ENCODE results near the gene LENG8. TPM values are rescaled to one million over a fixed set of nuclear protein-coding genes. Genes with fewer than 3 reads are reported as not detected.
"Not testable (repeated sequence)": the region's sequence is repeated elsewhere in the genome, so short reads cannot be mapped to it uniquely, and the experiment has no call there.

Gene LENG8
- total and polyA plus RNA-seq, 4 donors = 6.9 to 46.7 (median 18.7) TPM

GRCh38 chr19:54502518-54503048 lies 53.6 kb downstream of the LENG8 start, which contains the start of gene LAIR2:
Gene LAIR2, plus strand, starts transcription at chr19:54502831. Its CDS starts 88 bp downstream, at chr19:54502919.
- WGBS = 70% methylated on average over 14 of the region's 14 CpGs
- TF ChIP-seq NR2F2 (IDR thresholded peaks at IDR 0.05) = no peak
- TF ChIP-seq JUND (IDR thresholded peaks at IDR 0.05) = no peak
- TF ChIP-seq, protein P1, sequence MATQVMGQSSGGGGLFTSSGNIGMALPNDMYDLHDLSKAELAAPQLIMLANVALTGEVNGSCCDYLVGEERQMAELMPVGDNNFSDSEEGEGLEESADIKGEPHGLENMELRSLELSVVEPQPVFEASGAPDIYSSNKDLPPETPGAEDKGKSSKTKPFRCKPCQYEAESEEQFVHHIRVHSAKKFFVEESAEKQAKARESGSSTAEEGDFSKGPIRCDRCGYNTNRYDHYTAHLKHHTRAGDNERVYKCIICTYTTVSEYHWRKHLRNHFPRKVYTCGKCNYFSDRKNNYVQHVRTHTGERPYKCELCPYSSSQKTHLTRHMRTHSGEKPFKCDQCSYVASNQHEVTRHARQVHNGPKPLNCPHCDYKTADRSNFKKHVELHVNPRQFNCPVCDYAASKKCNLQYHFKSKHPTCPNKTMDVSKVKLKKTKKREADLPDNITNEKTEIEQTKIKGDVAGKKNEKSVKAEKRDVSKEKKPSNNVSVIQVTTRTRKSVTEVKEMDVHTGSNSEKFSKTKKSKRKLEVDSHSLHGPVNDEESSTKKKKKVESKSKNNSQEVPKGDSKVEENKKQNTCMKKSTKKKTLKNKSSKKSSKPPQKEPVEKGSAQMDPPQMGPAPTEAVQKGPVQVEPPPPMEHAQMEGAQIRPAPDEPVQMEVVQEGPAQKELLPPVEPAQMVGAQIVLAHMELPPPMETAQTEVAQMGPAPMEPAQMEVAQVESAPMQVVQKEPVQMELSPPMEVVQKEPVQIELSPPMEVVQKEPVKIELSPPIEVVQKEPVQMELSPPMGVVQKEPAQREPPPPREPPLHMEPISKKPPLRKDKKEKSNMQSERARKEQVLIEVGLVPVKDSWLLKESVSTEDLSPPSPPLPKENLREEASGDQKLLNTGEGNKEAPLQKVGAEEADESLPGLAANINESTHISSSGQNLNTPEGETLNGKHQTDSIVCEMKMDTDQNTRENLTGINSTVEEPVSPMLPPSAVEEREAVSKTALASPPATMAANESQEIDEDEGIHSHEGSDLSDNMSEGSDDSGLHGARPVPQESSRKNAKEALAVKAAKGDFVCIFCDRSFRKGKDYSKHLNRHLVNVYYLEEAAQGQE (IDR thresholded peaks at IDR 0.05) = no peak
- TF ChIP-seq TAF1 (conservative IDR thresholded peaks at IDR 0.05) = no peak
- no peak for TF ChIP-seq EGR1 (IDR thresholded peaks at IDR 0.05; ENCODE audit: low read depth in 2 of 2)
- no peak for TF ChIP-seq ATF3 (IDR thresholded peaks at IDR 0.05)
- TF ChIP-seq RAD21 (IDR thresholded peaks at IDR 0.05) = no peak
- TF ChIP-seq HNF4G (IDR thresholded peaks at IDR 0.05) = no peak
- TF ChIP-seq YY1 (IDR thresholded peaks at IDR 0.05) = no peak
- no peak for TF ChIP-seq SP1 (IDR thresholded peaks at IDR 0.05)
- no peak for TF ChIP-seq CTCF (IDR thresholded peaks at IDR 0.05; ENCODE audit: low read depth, low read length, missing input control)
- TF ChIP-seq MAX (IDR thresholded peaks at IDR 0.05) = no peak
- TF ChIP-seq FOXA1 (IDR thresholded peaks at IDR 0.05) = no peak
- no peak for TF ChIP-seq RXRA (IDR thresholded peaks at IDR 0.05)
- no peak for TF ChIP-seq ZBTB33 (IDR thresholded peaks at IDR 0.05)
- no peak for TF ChIP-seq FOXA2 (IDR thresholded peaks at IDR 0.05)
- TF ChIP-seq HNF4A (conservative IDR thresholded peaks at IDR 0.05) = no peak
- TF ChIP-seq GABPA (IDR thresholded peaks at IDR 0.05 in 1 of 2, conservative IDR thresholded peaks at IDR 0.05 in 1 of 2) = no peak
- Histone ChIP-seq H3K27ac (ENCODE audit: low read depth in 1 of 2, low read length in 2 of 2) (no peak within 1 kb of the TSS), H3K9ac (ENCODE audit: low read depth in 1 of 2, low read length in 2 of 2) (no peak within 1 kb of the TSS), H3K4me1 (ENCODE audit: control insufficient read depth in 4 of 4, insufficient read depth in 4 of 4, low read length in 3 of 4) (no peaks in the 10 kb centered on the region), H3K9me3 (ENCODE audit: control insufficient read depth in 4 of 4, low read length in 3 of 4) (no peaks in the 10 kb centered on the region), H3K36me3 (ENCODE audit: control insufficient read depth in 4 of 4, insufficient read depth in 3 of 4, low read depth in 1 of 4, low read length in 3 of 4) (no peaks in the 10 kb centered on the region), H3K27me3 (ENCODE audit: control insufficient read depth in 4 of 4, insufficient read depth in 4 of 4, low read length in 3 of 4) (no peaks in the 10 kb centered on the region), H3K4me3 (ENCODE audit: low read depth in 1 of 3, low read length in 3 of 3) (no peak within 1 kb of the TSS)
- no peak for DNase-seq (ENCODE audit: low spot score)

DNA sequence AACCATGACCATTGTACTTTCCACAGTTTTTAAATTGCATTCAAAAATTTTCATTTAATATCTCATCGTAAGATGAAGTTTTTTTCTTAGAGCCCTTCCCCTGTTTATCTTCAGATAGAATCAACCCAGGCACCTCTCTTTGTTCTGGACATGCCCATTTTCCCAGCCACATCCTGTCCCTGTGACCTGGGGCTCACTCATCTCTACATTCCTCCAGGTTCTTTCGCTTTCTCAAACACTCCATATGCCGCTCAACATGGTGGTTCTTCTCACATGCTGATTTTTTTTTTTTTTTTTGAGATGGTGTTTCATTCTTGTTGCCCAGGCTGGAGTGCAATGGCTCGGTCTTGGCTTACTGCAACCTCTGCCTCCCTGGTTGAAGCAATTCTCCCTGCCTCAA lies 56.5 kb downstream of the LENG8 start:
- not testable (repeated sequence) for H3K9me3 ChIP-seq (ENCODE audit: control insufficient read depth in 4 of 4, low read length in 3 of 4); H3K27ac ChIP-seq (ENCODE audit: low read depth in 1 of 2, low read length in 2 of 2); DNase-seq (ENCODE audit: low spot score); H3K9ac ChIP-seq (ENCODE audit: low read depth in 1 of 2, low read length in 2 of 2); H3K27me3 ChIP-seq (ENCODE audit: control insufficient read depth in 4 of 4, insufficient read depth in 4 of 4, low read length in 3 of 4); H3K36me3 ChIP-seq (ENCODE audit: control insufficient read depth in 4 of 4, insufficient read depth in 3 of 4, low read depth in 1 of 4, low read length in 3 of 4); H3K4me1 ChIP-seq (ENCODE audit: control insufficient read depth in 4 of 4, insufficient read depth in 4 of 4, low read length in 3 of 4); H3K4me3 ChIP-seq (ENCODE audit: low read depth in 1 of 3, low read length in 3 of 3)
- WGBS = 80% methylated on average over 4 of the region's 4 CpGs
